Esophagus (tissue), 2 donors: ENCODE results near the gene CAVIN2. TPM values are rescaled to one million over a fixed set of nuclear protein-coding genes. Genes with fewer than 3 reads are reported as not detected.

Experiments used
- H3K27ac ChIP-seq, 2 donors: one replicate each; pipeline ENCODE4 v1.5.1; 2013; ENCODE audit warnings: low read depth in 2 of 2, mild to moderate bottlenecking in 2 of 2, inconsistent platforms in 1 of 2, low read length in 1 of 2, moderate library complexity in 1 of 2
- H3K27me3 ChIP-seq, 2 donors: one replicate each; pipeline ENCODE4 v1.6.1; 2013; ENCODE audit warnings: low read length in 2 of 2, control low read depth in 1 of 2, mild to moderate bottlenecking in 1 of 2; ENCODE audit not compliant: insufficient read depth in 2 of 2, control insufficient read depth in 1 of 2
- H3K36me3 ChIP-seq, 2 donors: one replicate each; pipeline ENCODE4 v1.6.1; 2013; ENCODE audit warnings: low read length in 1 of 2; ENCODE audit not compliant: control insufficient read depth in 2 of 2, insufficient read depth in 2 of 2
- H3K4me1 ChIP-seq, 2 donors: one replicate each; pipeline ENCODE4 v1.6.1; 2013; ENCODE audit warnings: low read length in 1 of 2; ENCODE audit not compliant: control insufficient read depth in 2 of 2, insufficient read depth in 2 of 2
- H3K4me3 ChIP-seq, 2 donors: one replicate each; pipeline ENCODE4 v1.5.1; 2013; ENCODE audit warnings: low read length in 2 of 2, mild to moderate bottlenecking in 2 of 2, low read depth in 1 of 2, moderate library complexity in 1 of 2
- H3K9me3 ChIP-seq, 2 donors: one replicate each; pipeline ENCODE4 v1.6.1; 2013; ENCODE audit warnings: mild to moderate bottlenecking in 2 of 2, low read depth in 1 of 2, low read length in 1 of 2, moderate library complexity in 1 of 2; ENCODE audit not compliant: control insufficient read depth in 2 of 2, insufficient read depth in 1 of 2
- WGBS, 2 donors: extraction: QIAGEN DNeasy Blood & Tissue Kit; methylation state at CpG; one replicate each; pipeline ENCODE4 v1.1.7; 2013; 5-methylcytosine and 5-hydroxymethylcytosine counted together
- polyA plus RNA-seq, 2 donors: library from polyadenylated mRNA; stranded (reverse); fragments of 200-250 nt; gene quantifications; one replicate each; pipeline ENCODE4 v1.2.3, GENCODE V29; 2013
- donor health status: healthy with polysubstance abuse.
- donor health status: Bipolar disorder and iron deficiency.

The CAVIN2 gene
- polyA plus RNA-seq: 10 to 100 TPM in 1 of 2 donors, 1 to 10 TPM in 1; 6.5 to 11.1 TPM

- Histone ChIP-seq H3K4me1 (no peaks in the 10 kb centered on the region), H3K36me3 (no peaks in the 10 kb centered on the region), H3K9me3 (no peaks in the 10 kb centered on the region), H3K4me3 (peak within 1 kb of the TSS; percentile 62 to 73), H3K27ac (peak within 1 kb of the TSS; percentile 91 to 95), H3K27me3 (no peaks in the 10 kb centered on the region)
- 8 to 21% methylated on average over 31 of the region's 31 CpGs for WGBS, 2 donors
Observed at GRCh38 chr2:191846515-191847476, at the start of gene CAVIN2. CAVIN2 (minus strand) TSS chr2:191847088; CDS start chr2:191846925, 163 bp downstream.

GRCh38 chr2:191895743-191896142 lies 48.9 kb upstream of the CAVIN2 start:
- Histone ChIP-seq H3K27ac (peak overlapping the region in 1 of 2 donors; percentile 57), H3K4me1 (peaks cover 3 to 4% of the 10 kb centered on the region in 2 donors), H3K4me3 (no peak overlapping the region), H3K27me3 (no peaks in the 10 kb centered on the region), H3K36me3 (no peaks in the 10 kb centered on the region), H3K9me3 (no peaks in the 10 kb centered on the region)
- WGBS, 2 donors: 52 to 53% methylated on average over 2 of the region's 2 CpGs

GRCh38 chr2:191895195-191895594 lies 48.3 kb upstream of the CAVIN2 start:
- H3K27ac ChIP-seq: peak overlapping the region; percentile 46 to 57
- H3K27me3 ChIP-seq: no peaks in the 10 kb centered on the region
- no peak overlapping the region for H3K4me3 ChIP-seq

GRCh38 chr2:191894681-191895147 lies 47.8 kb upstream of the CAVIN2 start:
- Histone ChIP-seq H3K9me3 (no peaks in the 10 kb centered on the region), H3K36me3 (no peaks in the 10 kb centered on the region), H3K27me3 (no peaks in the 10 kb centered on the region), H3K4me1 (peaks cover 3 to 4% of the 10 kb centered on the region in 2 donors), H3K27ac (no peak overlapping the region), H3K4me3 (no peak overlapping the region)
- 25 to 35% methylated on average over 3 of the region's 3 CpGs for WGBS, 2 donors

More at GRCh38 chr2:191895195-191895594, 48.3 kb upstream of the CAVIN2 start:
- Histone ChIP-seq H3K4me1 (peaks cover 3 to 4% of the 10 kb centered on the region in 2 donors), H3K9me3 (no peaks in the 10 kb centered on the region), H3K36me3 (no peaks in the 10 kb centered on the region)
- 73 to 96% methylated on average over 4 of the region's 4 CpGs for WGBS, 2 donors

GRCh38 chr2:191892391-191892790 lies 45.5 kb upstream of the CAVIN2 start:
- Histone ChIP-seq H3K27me3 (no peaks in the 10 kb centered on the region), H3K9me3 (no peaks in the 10 kb centered on the region), H3K4me1 (peaks cover 3 to 4% of the 10 kb centered on the region in 2 donors), H3K27ac (no peak overlapping the region), H3K36me3 (no peaks in the 10 kb centered on the region), H3K4me3 (no peak overlapping the region)
- WGBS, 2 donors: 50 to 66% methylated on average over 3 of the region's 3 CpGs

- WGBS, 2 donors: 88 to 89% methylated on average over 5 of the region's 5 CpGs
- Histone ChIP-seq H3K36me3 (no peaks in the 10 kb centered on the region), H3K27ac (no peak overlapping the region)
Observed at GRCh38 chr2:191891656-191892055, 44.8 kb upstream of the CAVIN2 start.

GRCh38 chr2:191889931-191890330 lies 43.0 kb upstream of the CAVIN2 start:
- 90% methylated on average over 2 of the region's 2 CpGs for WGBS, 2 donors
- no peaks in the 10 kb centered on the region for H3K36me3 ChIP-seq
- no peaks in the 10 kb centered on the region for H3K27me3 ChIP-seq
- peaks cover 0 to 6% of the 10 kb centered on the region in 2 donors for H3K4me1 ChIP-seq
- H3K9me3 ChIP-seq: no peaks in the 10 kb centered on the region
- H3K4me3 ChIP-seq: no peak overlapping the region
- no peak overlapping the region for H3K27ac ChIP-seq

More at GRCh38 chr2:191891656-191892055, 44.8 kb upstream of the CAVIN2 start:
- H3K9me3 ChIP-seq: no peaks in the 10 kb centered on the region
- no peak overlapping the region for H3K4me3 ChIP-seq
- peaks cover 3 to 4% of the 10 kb centered on the region in 2 donors for H3K4me1 ChIP-seq
- no peaks in the 10 kb centered on the region for H3K27me3 ChIP-seq

GRCh38 chr2:191888400-191889166 lies 41.7 kb upstream of the CAVIN2 start:
- H3K9me3 ChIP-seq: no peaks in the 10 kb centered on the region
- H3K36me3 ChIP-seq: no peaks in the 10 kb centered on the region
- H3K4me3 ChIP-seq: no peak overlapping the region
- 85 to 88% methylated on average over 3 of the region's 3 CpGs for WGBS, 2 donors
- peaks cover 0 to 6% of the 10 kb centered on the region in 2 donors for H3K4me1 ChIP-seq
- no peaks in the 10 kb centered on the region for H3K27me3 ChIP-seq
- no peak overlapping the region for H3K27ac ChIP-seq

GRCh38 chr2:191885650-191886049 lies 38.8 kb upstream of the CAVIN2 start:
- Histone ChIP-seq H3K4me3 (no peak overlapping the region), H3K27ac (no peak overlapping the region), H3K36me3 (no peaks in the 10 kb centered on the region), H3K9me3 (no peaks in the 10 kb centered on the region), H3K27me3 (no peaks in the 10 kb centered on the region), H3K4me1 (peaks cover 0 to 6% of the 10 kb centered on the region in 2 donors)
- WGBS, 2 donors: 65 to 66% methylated on average over 6 of the region's 6 CpGs
